HPDE6-E6E7 (cell line): ENCODE data around the gene B4GALT2.
A peak's percentile ranks its signal among the peaks of the same experiment; 100 is the strongest.

Experiments
- DNase-seq: peaks from one replicate; pipeline ENCODE4 v3.0.0; 2011; ENCODE audit warnings: missing footprints; ENCODE audit errors: extremely low spot score

The B4GALT2 gene

DNA sequence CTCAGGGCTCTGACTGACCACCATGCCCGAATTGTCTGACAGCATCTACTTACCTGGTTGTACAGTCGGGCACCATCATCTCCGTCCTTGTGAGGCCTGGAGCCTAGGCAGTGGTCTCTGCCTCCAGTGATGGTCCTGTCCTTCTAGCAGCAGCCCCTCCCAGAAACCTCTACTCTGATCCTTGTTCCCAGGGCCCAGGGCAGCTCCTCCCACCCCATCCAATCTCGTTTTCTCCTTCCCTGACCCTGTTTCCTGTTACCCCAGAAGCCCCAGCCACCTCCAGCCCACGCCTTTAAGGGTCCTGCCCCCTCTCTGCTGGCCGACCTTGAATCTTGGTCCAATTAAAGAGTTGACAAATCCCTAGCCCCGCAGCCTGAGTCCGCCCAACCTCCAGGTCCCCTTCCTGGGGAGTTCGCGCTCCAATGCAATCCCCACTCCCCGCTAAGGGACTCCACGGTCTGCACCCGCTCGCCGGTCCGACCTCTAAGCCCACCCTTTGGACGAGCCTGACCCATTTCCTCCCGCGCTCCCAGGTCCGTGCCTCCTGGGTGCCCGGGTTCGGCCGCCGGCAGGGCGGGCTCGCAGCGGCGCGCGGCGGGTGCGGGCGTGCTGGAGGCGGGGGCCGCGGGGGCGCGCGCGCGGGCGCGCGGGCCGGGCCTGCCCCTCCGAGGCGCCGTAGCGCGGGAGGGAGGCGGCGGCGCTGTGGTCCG, at the start of gene B4GALT2:
TSS of gene B4GALT2 (plus strand) at position 660 of the 710 bp plus-strand sequence. CDS start 1,951 bp downstream, outside the sequence.
- DNase-seq = no peak

- no peak for DNase-seq
Observed at GRCh38 chr1:43930168-43930948, 48.7 kb upstream of the B4GALT2 start.

DNA sequence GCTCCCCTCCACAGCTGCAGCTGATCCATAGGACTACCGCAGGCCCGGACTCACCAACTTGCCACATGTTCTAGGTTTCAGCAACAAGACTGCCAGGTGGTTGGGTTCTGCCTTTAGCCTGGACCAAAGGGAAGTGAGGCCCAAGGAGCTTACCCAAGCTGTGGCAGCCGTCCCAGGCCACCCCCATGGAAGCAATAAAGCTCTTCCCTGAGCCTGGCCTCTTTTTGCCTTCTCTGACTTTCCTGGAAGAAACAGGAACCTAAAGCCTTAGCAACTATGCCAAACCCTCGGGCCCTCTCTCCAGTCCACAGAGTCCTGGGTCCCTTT, 48.1 kb upstream of the B4GALT2 start:
- DNase-seq = no peak

- DNase-seq = no peak
Observed at GRCh38 chr1:43931711-43932660, 47.0 kb upstream of the B4GALT2 start.

- DNase-seq = no peak
Observed at GRCh38 chr1:43932786-43933385, 46.1 kb upstream of the B4GALT2 start.

- no peak for DNase-seq
Observed at GRCh38 chr1:43933386-43934100, 45.5 kb upstream of the B4GALT2 start, which contains the start of gene ARTN. ARTN (plus strand) TSS chr1:43933801; CDS start chr1:43935657, 1,856 bp downstream.

- DNase-seq = no peak
Observed at GRCh38 chr1:43934101-43934985, 44.7 kb upstream of the B4GALT2 start.

DNA sequence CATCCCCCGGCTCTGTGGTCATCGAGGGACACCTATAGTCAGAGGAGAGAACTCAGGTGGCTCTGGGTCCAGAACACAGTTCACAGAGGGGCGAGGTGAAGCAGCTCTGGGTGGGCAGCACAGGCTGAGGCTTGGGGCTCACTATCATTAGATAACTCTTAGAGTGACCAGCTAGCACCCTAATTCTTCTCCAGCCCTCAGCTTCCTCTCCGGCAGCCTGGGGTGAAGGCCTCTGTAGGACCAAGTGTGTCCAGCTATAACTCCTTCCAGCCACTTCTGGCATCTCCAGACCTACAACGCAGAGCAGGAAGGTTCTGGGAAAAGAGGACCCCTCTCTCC, 44.1 kb upstream of the B4GALT2 start:
- DNase-seq = no peak

- DNase-seq = peak; percentile 90
Observed at GRCh38 chr1:43935711-43936427, 43.1 kb upstream of the B4GALT2 start.

DNA sequence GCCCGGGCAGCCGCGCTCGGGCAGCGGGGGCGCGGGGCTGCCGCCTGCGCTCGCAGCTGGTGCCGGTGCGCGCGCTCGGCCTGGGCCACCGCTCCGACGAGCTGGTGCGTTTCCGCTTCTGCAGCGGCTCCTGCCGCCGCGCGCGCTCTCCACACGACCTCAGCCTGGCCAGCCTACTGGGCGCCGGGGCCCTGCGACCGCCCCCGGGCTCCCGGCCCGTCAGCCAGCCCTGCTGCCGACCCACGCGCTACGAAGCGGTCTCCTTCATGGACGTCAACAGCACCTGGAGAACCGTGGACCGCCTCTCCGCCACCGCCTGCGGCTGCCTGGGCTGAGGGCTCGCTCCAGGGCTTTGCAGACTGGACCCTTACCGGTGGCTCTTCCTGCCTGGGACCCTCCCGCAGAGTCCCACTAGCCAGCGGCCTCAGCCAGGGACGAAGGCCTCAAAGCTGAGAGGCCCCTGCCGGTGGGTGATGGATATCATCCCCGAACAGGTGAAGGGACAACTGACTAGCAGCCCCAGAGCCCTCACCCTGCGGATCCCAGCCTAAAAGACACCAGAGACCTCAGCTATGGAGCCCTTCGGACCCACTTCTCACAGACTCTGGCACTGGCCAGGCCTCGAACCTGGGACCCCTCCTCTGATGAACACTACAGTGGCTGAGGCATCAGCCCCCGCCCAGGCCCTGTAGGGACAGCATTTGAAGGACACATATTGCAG, 42.4 kb upstream of the B4GALT2 start:
- no peak for DNase-seq

DNA sequence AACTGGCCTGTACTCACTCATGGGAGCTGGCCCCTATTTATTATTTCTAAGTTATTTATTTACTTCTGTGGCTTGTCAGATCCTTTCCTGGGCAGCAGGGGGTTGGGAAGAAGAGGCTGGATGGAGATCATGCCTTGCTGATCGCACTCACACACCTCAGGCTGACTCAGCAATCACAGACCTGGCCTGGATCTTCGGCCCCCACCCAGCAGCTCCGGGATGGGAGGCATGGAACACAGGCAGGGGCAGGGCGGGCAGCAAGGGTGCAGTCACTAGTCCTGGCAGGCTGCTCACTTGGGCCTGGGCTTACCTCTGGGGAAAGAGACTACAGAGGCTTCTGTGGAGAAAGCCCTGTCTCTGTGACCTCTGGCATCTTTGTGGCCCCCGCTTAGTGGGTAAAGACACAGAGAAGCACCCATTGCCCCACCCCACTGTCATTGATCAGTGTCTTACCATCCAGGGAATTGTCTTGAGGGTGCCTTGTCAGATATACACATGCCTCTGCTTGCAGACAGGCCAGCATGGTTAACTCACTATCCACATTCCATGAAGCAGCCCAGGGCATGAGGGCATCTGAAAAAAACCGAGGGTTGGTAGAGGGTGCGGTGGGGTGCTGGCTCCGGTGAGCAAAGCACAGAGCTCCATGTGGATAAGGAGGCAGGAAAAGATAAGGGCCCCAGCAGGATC, 41.7 kb upstream of the B4GALT2 start:
- DNase-seq = no peak

GRCh38 chr1:43938383-43938782, 40.6 kb upstream of the B4GALT2 start:
- no peak for DNase-seq

DNA sequence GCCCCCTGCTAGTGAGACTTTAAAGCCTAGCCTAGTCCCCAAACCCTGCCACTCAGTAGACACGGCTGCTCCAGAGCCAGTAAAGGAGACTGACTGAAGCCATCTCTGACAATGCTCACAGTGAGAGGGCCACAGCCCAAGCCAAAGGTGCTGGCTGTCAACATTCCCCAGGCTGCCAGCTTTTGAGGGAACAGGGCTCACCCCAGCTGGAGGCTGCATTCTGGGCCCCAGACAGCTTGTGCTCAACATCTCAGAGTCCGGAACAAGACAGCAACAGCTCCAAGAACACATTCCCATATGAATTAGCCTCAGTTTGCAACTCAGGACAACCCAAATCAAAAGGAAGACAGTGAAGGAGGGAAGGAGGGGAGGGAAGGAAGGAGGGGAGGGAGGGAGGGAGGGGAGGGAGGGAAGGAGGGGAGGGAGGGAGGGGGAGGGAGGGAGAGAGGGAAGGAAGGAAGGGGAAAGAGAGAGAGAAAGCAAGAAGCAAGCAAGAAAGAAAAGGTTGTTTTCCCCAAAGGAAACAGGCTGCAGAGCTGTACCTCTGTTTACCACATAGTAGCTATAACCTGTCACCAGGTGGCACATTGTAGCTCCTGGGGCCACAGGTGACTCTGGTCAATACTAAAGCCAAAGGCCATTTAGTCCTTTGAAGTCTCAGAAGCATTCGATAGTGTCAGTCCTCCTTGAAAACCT, 40.0 kb upstream of the B4GALT2 start:
- no peak for DNase-seq

DNA sequence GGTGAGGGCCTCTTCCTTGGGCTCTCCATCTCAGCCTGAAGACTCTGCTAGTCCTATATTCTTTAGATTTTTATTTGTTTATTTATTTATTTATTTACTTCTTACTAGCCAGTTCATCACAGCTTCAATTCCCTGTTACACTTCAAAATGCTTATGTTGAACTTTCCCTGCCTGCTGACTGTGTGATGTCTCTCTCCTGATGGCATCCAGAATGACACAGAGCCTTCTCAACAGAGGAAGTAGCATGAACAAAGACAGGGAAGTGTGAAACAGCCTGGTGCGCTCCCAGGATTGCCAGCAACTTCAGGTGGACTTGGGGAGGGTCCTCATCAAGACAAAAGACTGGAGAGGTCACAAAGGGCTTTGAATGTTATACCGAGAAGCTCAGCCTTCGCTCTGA, 36.6 kb upstream of the B4GALT2 start:
- DNase-seq = no peak

- DNase-seq = no peak
Observed at GRCh38 chr1:43944860-43945259, 34.1 kb upstream of the B4GALT2 start.

DNA sequence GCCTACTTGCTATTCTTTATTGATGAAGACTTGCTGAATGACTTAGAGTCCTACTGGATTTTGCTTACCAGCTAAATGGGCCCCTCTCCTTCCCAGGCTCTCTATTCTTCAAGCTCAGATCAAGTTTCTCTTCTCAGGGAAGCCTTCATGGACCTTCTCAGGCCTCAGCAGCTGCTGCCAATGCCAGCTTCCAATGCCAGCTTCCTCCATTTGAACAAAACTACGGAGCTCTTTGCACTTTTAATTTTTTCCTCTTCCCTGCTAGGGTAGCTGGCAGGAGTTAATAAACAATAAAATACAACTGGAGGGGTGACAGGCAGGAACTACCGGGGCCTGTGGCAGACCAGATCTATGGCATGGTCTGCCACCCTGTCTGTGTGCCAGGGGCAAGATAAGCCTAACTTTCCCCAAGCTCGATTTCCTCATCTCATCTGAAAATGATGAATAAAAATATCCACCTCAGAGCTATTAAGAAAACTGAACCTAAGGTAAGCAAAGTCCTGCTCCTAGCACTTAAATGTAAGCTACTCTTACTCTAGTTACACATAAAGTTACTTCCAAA, 33.3 kb upstream of the B4GALT2 start:
- DNase-seq = no peak
